ENCODE measurements around the gene KATNB1.

KATNB1 gene

GRCh38 chr16:57783883-57784282, 48.3 kb downstream of the KATNB1 start:
- no peak overlapping the region for H3K27ac ChIP-seq
- no peak overlapping the region for H3K4me3 ChIP-seq

- Histone ChIP-seq H3K4me3 (no peak overlapping the region), H3K27ac (no peak overlapping the region)
Observed at GRCh38 chr16:57784334-57784733, 48.8 kb downstream of the KATNB1 start.

- Histone ChIP-seq H3K27ac (no peak overlapping the region), H3K4me3 (no peak overlapping the region)
Observed at GRCh38 chr16:57785385-57785784, 49.8 kb downstream of the KATNB1 start.

- no peak overlapping the region for H3K4me3 ChIP-seq
- H3K27ac ChIP-seq = peak overlapping the region in 1 of 21 experiments; percentile 61
Observed at GRCh38 chr16:57785924-57786323, 50.4 kb downstream of the KATNB1 start.

GRCh38 chr16:57786632-57787518, 51.3 kb downstream of the KATNB1 start:
- H3K4me3 ChIP-seq = no peak overlapping the region
- peak overlapping the region in 6 of 21 experiments; percentile 14 to 61 (median 28) for H3K27ac ChIP-seq

GRCh38 chr16:57787519-57787905, 51.9 kb downstream of the KATNB1 start:
- Histone ChIP-seq H3K4me3 (no peak overlapping the region), H3K27ac (peak overlapping the region in 5 of 21 experiments; percentile 18 to 63 (median 32))

- Histone ChIP-seq H3K27ac (peak overlapping the region in 5 of 21 experiments; percentile 18 to 63 (median 32)), H3K4me3 (no peak overlapping the region)
Observed at GRCh38 chr16:57788252-57788841, 52.8 kb downstream of the KATNB1 start.

- H3K27ac ChIP-seq = peak overlapping the region in 2 of 21 experiments; percentile 32 to 33
Observed at GRCh38 chr16:57788951-57789350, 53.4 kb downstream of the KATNB1 start.

GRCh38 chr16:57791195-57791892, 55.8 kb downstream of the KATNB1 start:
- Histone ChIP-seq H3K4me3 (no peak overlapping the region), H3K27ac (peak overlapping the region in 2 of 21 experiments; percentile 15 to 16)

More at GRCh38 chr16:57788951-57789350, 53.4 kb downstream of the KATNB1 start:
- no peak overlapping the region for H3K4me3 ChIP-seq

- no peak overlapping the region for H3K4me3 ChIP-seq
- no peak overlapping the region for H3K27ac ChIP-seq
Observed at GRCh38 chr16:57791893-57792461, 56.4 kb downstream of the KATNB1 start.

- no peak overlapping the region for H3K4me3 ChIP-seq
- peak overlapping the region in 1 of 21 experiments; percentile 8 for H3K27ac ChIP-seq
Observed at GRCh38 chr16:57794849-57795430, 59.4 kb downstream of the KATNB1 start.

- no peak overlapping the region for H3K4me3 ChIP-seq
- H3K27ac ChIP-seq = peak overlapping the region in 1 of 21 experiments; percentile 8
Observed at GRCh38 chr16:57795431-57795878, 59.9 kb downstream of the KATNB1 start.

- Histone ChIP-seq H3K27ac (peak overlapping the region in 11 of 21 experiments; percentile 2 to 94 (median 86)), H3K4me3 (peak overlapping the region in 1 of 7 experiments; percentile 3)
Observed at GRCh38 chr16:57796014-57796413, 60.4 kb downstream of the KATNB1 start.

- H3K27ac ChIP-seq = peak overlapping the region in 20 of 21 experiments; percentile 43 to 94 (median 84)
Observed at GRCh38 chr16:57797216-57797525, 61.6 kb downstream of the KATNB1 start.

GRCh38 chr16:57797526-57798266, 62.1 kb downstream of the KATNB1 start:
- Histone ChIP-seq H3K27ac (peak overlapping the region in 20 of 21 experiments; percentile 43 to 94 (median 84)), H3K4me3 (peak overlapping the region; percentile 18 to 42 (median 23))

More at GRCh38 chr16:57797216-57797525, 61.6 kb downstream of the KATNB1 start:
- peak overlapping the region; percentile 18 to 42 (median 23) for H3K4me3 ChIP-seq

GRCh38 chr16:57798267-57798810, 62.8 kb downstream of the KATNB1 start:
- peak overlapping the region in 4 of 7 experiments; percentile 21 to 42 (median 26) for H3K4me3 ChIP-seq
- H3K27ac ChIP-seq = peak overlapping the region in 13 of 21 experiments; percentile 3 to 94 (median 83)

GRCh38 chr16:57798953-57799599, 63.5 kb downstream of the KATNB1 start:
- no peak overlapping the region for H3K4me3 ChIP-seq
- peak overlapping the region in 10 of 21 experiments; percentile 14 to 95 (median 39) for H3K27ac ChIP-seq
